IPS-20b (cell line): ENCODE measurements around the gene SNAPC4.

Experiments
- H3K27ac ChIP-seq: one replicate; pipeline ENCODE4 v1.5.1; 2013; ENCODE audit warnings: low read length
- H3K27me3 ChIP-seq: 2 replicates; pipeline ENCODE4 v1.6.1; 2013; ENCODE audit warnings: mild to moderate bottlenecking, low read length, inconsistent platforms; ENCODE audit not compliant: insufficient read depth
- H3K36me3 ChIP-seq: 2 replicates; pipeline ENCODE4 v1.6.1; 2013; ENCODE audit warnings: low read depth, mild to moderate bottlenecking, inconsistent platforms, low read length, moderate library complexity; ENCODE audit not compliant: insufficient read depth
- H3K4me1 ChIP-seq: 2 replicates; pipeline ENCODE4 v1.6.1; 2013; ENCODE audit warnings: mild to moderate bottlenecking, control low read depth, inconsistent platforms, low read length, moderate library complexity; ENCODE audit not compliant: insufficient read depth
- H3K4me3 ChIP-seq: 2 replicates; pipeline ENCODE4 v1.5.1; 2013; ENCODE audit warnings: mild to moderate bottlenecking, low read length, inconsistent platforms
- H3K9ac ChIP-seq: 2 replicates; pipeline ENCODE4 v1.6.1; 2013; ENCODE audit warnings: low read depth, mild to moderate bottlenecking, inconsistent platforms, low read length, moderate library complexity
- H3K9me3 ChIP-seq: 2 replicates; pipeline ENCODE4 v1.6.1; 2013; ENCODE audit warnings: mild to moderate bottlenecking, low read depth, low read length, inconsistent platforms; ENCODE audit not compliant: insufficient read depth

The SNAPC4 gene

DNA sequence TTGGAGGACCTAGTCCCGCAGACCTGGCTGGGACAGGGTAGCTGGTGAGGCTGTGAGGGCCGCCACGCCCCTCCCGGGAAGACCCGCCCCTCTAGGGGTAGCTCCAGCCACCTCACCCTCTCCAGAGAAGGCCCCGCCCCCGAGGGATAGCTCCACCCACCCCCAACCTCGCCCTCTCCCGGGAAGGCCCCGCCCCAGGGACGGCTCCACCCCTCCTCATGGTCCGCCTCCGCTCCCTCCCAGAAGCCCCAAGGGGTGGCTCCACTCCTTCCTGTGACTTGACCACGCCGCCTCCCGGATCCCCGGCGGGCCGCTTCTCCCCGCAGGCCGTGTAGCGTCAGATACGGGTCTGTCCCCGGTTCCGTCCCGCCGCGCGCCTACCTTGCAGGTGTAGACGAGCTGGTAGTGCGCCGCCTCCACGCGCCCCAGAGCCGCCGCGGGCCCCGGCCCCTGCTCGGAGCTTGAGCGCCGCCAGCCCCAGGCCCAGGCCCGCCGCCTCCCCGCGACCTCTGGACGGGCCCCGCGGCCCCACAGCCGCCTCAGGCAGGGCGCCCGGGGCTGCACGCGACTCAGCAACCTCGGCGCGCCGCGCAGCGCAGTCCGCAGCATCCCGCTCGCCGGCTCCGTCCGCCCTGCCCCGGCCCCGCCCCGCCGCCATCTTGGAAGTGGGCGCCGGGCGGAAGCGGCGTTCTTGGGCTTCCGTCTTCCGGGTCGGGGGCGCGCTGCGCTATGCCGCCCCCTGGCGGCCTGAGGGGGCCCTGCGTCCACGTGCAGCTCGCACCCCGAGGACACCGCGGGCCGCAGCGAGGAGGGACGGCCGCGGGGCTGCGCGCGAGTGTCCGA, 36.6 kb downstream of the SNAPC4 start, which contains the start of gene DNLZ:
Gene DNLZ, minus strand, starts transcription at position 639 of the 843 bp plus-strand sequence. Its CDS starts 30 bp downstream, at position 609.
- H3K27me3 ChIP-seq, result no peaks in the 10 kb centered on the region
- no peaks in the 10 kb centered on the region for H3K4me1 ChIP-seq
- no peaks in the 10 kb centered on the region for H3K9me3 ChIP-seq
- H3K9ac ChIP-seq, result peak within 1 kb of the TSS; percentile 73; the same call in 1 of the 2 replicates
- H3K27ac ChIP-seq, result no peak within 1 kb of the TSS
- peak within 1 kb of the TSS; percentile 71 for H3K4me3 ChIP-seq
- peaks cover 6% of the 10 kb centered on the region; the same call in 1 of the 2 replicates for H3K36me3 ChIP-seq

DNA sequence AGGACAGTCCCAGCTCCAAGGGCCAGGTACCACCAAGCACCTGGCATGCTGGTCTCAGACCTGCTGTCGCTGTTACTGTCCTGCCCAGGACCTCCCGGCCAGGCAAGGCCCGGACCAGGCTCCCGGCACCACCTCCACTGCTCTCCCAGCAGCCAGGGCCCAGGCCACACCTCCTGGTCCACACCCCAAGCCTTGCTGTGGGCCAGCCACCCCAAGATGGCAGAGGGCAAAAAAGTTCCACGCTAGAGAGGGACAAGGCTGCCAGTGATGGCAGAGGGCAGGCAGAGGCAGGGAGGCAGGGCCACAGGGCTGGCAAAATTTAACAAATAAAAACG, 37.6 kb downstream of the SNAPC4 start:
- Histone ChIP-seq H3K9ac (no peak overlapping the region), H3K27ac (no peak overlapping the region), H3K27me3 (no peaks in the 10 kb centered on the region), H3K4me3 (peak overlapping the region; percentile 51), H3K9me3 (no peaks in the 10 kb centered on the region), H3K4me1 (no peaks in the 10 kb centered on the region), H3K36me3 (peaks cover 6% of the 10 kb centered on the region; the same call in 1 of the 2 replicates)

DNA sequence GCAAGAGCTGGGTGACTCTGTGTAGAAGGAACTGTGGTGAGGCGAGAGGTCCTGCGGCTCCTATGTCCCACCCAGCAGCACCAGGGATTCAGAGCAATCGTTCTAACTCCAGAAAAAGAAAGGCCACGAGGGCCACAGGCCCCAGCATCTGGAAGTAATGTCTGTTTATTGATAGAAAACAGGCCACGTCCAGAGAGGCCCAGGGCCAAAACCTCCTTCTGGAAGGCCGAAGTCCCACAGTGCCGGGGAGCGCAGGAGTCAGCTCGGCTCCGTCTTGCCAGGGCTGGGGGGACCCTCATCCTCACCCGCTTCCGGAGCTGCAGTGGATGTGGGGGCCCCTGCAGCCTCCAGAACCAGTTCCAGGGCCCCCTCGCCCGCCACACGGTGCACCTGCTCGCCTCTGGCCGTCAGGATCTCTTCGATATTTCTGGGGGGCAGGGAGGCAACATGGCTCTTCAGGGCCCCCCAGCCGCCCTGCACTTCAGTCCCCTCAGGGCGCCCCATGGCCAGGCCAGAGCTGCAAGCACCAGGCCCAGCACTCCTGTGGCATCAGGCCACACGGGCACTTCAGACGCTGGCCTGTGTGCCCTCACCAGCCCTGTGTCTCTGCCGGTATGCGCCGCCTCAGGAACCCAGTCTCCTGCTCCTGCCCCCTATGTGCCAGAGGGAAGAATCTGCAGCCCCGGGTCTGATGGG, 38.1 kb downstream of the SNAPC4 start:
- H3K4me3 ChIP-seq, result no peak overlapping the region
- H3K4me1 ChIP-seq, result no peaks in the 10 kb centered on the region

DNA sequence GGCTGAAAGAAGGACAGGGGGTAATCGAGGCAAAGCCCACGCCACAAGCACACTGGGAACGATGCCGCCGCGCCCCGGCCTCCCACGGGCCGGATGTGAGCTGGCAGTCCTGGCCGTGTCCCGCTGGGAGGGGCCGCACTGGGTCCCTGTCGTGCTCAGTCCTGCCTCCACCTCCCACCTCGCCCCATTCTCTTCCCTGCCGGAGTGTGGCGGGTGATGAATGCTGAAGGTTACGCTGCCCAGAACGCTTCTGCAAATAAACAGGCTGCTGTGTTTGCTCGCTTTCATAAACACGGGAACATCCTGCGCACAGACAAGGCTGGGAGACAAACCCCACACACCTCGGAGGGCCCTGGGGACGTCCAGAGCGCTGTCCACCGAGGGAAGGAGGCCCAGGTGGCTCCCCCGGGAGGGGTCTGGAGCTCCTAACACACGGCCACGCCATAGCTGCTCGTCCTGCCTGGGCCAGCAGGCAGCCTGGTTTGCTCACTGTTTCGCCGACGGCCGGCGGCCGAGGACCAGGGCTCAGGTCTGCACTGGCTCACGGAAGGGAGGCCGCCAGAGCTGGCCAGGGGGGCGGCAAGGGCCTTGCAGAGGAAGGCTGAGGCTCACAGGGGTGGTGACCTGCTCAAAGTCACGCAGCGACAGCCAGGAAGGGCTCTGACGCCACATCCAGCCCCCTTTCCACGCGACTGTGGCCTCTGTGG, 38.8 kb downstream of the SNAPC4 start:
- Histone ChIP-seq H3K36me3 (peaks cover 6% of the 10 kb centered on the region; the same call in 1 of the 2 replicates), H3K27me3 (no peaks in the 10 kb centered on the region), H3K27ac (no peak overlapping the region), H3K4me3 (no peak overlapping the region), H3K4me1 (no peaks in the 10 kb centered on the region), H3K9ac (no peak overlapping the region), H3K9me3 (no peaks in the 10 kb centered on the region)

More for the DNA sequence above, 38.1 kb downstream of the SNAPC4 start:
- peaks cover 6% of the 10 kb centered on the region; the same call in 1 of the 2 replicates for H3K36me3 ChIP-seq
- H3K9ac ChIP-seq, result no peak overlapping the region
- no peaks in the 10 kb centered on the region for H3K9me3 ChIP-seq
- no peak overlapping the region for H3K27ac ChIP-seq
- H3K27me3 ChIP-seq, result no peaks in the 10 kb centered on the region

DNA sequence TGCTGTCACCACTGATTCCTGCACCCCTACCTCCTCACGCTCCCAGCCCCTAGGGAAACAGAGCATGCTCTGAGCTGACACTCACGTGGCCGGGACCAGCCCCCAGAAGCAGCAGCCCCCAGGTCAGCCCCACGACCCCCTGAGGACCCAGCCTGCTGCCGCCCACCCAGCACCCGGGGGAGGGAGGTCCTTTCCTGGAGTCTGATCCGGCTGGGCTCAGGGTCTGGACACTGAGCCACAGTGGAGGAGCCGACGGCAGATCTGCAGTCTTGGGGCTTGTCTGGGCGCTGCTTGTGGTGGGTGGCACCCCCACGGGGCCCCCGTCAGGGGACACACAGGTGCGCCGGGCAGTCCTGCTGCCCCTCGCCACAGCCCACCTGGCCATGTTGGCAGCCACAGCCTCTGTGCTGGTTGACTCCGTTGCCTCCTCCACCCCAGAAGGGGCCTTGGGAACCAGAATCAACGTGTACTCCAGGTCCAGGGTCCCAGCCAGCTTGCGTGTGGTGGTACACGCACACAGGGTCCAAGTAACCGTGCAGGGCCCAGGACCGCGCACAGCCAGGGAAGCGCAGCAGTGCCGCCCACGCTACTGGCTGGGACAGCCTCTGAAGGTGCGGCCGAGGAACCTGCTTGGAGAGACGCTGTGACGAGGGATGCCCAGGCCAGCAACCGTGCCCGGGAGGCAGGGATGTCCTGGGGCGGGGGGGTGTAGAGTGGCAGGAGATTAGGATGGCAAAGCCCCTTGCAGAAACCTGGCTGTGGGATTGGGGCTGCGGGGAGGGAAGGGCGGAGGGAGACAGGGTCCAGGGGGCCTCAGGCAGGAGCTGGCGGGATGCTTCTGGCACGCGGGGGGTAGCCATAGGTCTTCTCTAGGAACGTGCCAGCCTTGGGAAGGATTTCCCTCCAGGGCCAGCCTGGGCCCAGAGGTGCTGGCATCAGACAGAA, 39.9 kb downstream of the SNAPC4 start:
- no peaks in the 10 kb centered on the region for H3K9me3 ChIP-seq
- no peaks in the 10 kb centered on the region for H3K4me1 ChIP-seq
- H3K27ac ChIP-seq, result no peak overlapping the region
- H3K36me3 ChIP-seq, result peaks cover 6% of the 10 kb centered on the region; the same call in 1 of the 2 replicates
- H3K4me3 ChIP-seq, result no peak overlapping the region
- H3K27me3 ChIP-seq, result no peaks in the 10 kb centered on the region
- no peak overlapping the region for H3K9ac ChIP-seq

DNA sequence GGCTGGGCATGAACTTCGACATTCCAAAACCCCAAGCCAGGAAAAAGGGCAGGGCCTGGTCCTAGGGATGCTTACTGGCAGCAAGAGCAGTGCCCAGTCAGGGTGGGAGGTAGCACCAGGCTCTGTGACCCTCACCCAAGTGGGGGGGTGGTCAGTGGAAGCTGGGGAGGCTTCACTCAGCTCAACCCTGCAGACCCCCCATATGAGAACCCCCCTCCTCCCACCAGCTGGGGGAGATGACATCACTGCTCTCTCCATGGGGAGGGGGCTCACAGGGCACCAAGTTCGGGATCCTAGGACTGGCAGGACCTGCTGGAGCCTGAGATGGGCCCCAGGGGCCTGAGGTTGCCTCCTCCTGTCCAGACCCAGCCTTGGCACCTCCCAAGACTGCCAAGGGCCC, 41.1 kb downstream of the SNAPC4 start:
- no peaks in the 10 kb centered on the region for H3K27me3 ChIP-seq

DNA sequence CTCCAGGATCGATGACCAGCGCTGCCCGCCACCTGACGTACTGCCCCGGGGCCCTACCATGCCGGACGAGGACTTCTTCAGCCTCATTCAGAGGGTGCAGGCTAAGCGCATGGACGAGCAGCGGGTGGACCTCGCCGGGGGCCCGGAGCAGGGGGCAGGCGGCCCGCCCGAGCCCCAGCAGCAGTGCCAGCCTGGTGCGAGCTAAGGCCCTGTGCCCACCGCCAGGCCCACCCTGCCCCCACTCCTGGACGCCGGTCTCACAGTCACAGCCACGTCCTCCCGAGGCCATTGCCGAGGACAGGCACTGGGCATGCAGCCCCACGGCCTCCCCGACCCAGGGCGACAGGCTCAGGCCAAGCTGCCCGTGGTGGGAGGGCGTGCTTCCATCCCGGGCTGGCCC, 42.0 kb downstream of the SNAPC4 start:
- Histone ChIP-seq H3K4me1 (no peaks in the 10 kb centered on the region), H3K4me3 (no peak overlapping the region), H3K36me3 (peaks cover 6% of the 10 kb centered on the region; the same call in 1 of the 2 replicates), H3K9me3 (no peaks in the 10 kb centered on the region), H3K27me3 (no peaks in the 10 kb centered on the region), H3K27ac (no peak overlapping the region), H3K9ac (no peak overlapping the region)

More for the DNA sequence above, 41.1 kb downstream of the SNAPC4 start:
- Histone ChIP-seq H3K4me1 (no peaks in the 10 kb centered on the region), H3K4me3 (no peak overlapping the region), H3K9me3 (no peaks in the 10 kb centered on the region), H3K36me3 (peaks cover 6% of the 10 kb centered on the region; the same call in 1 of the 2 replicates), H3K9ac (no peak overlapping the region), H3K27ac (no peak overlapping the region)

DNA sequence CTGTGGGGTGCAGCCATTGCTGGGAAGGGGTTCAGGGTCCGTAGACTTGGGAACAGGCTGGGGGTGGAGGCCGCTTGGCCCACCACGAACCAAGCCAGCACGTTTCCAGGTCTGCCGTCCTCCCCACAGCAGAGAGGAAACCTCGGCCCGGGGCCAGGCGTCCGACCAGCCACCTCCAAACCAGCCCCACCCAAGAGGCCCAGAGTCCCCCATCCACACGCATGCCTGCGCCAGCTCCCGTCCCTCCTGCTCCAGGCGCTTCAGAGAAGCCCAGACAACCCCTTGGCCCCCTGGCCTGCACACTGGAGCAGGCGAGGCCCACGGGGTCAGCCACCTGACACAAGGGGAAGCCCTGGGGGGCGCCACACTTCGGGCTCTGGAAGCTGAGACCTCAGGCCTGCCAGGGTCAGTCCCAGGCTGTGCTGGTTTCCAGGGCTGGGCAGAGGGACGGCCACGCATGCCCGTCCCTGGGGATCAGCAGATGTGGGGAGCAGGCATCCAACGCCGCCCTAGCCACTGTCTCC, 42.7 kb downstream of the SNAPC4 start:
- H3K9me3 ChIP-seq, result no peaks in the 10 kb centered on the region
- H3K4me1 ChIP-seq, result no peaks in the 10 kb centered on the region
- peaks cover 6% of the 10 kb centered on the region; the same call in 1 of the 2 replicates for H3K36me3 ChIP-seq
- no peak overlapping the region for H3K9ac ChIP-seq
- H3K27me3 ChIP-seq, result no peaks in the 10 kb centered on the region
- no peak overlapping the region for H3K4me3 ChIP-seq
- no peak overlapping the region for H3K27ac ChIP-seq

DNA sequence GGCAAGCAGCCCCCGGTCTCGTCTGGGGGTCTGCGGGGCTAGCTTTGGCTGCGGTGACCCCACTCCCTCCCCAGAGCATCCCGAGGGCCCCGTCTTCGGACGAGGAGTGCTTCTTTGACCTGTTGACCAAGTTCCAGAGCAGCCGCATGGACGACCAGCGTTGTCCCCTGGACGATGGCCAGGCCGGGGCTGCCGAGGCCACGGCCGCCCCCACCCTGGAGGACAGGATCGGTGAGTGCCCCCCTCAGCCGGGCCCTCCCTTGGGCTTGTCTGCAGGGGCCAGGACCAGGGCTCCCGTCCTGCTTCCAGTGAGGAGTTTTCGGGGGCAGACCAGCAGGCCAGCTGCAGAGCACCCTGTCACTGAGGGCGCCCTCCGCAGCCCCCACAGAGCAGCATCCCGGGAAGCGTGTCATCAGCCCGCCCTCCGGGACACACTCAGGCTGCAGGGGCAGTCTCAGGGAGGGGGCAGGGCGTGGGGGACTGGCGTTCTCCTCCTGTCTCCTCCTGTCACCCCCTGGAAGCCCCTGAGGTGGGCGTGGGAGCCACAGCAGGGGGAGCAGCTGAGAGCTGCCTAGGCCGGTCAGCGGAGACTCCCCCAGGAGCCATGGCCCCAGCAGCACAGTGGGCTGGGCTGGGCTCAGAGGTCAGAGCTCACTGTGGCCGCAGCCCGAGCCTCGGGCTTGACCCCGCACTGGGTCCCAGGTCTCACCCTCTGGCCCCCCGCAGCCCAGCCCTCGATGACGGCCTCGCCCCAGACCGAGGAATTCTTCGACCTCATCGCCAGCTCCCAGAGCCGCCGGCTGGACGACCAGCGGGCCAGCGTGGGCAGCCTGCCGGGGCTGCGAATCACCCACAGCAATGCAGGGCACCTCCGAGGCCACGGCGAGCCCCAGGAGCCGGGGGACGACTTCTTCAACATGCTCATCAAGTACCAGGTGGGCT, 44.1 kb downstream of the SNAPC4 start:
- no peak overlapping the region for H3K27ac ChIP-seq
- H3K4me1 ChIP-seq, result no peaks in the 10 kb centered on the region
- H3K9ac ChIP-seq, result no peak overlapping the region
- no peaks in the 10 kb centered on the region for H3K36me3 ChIP-seq
- no peaks in the 10 kb centered on the region for H3K27me3 ChIP-seq
- no peak overlapping the region for H3K4me3 ChIP-seq
- H3K9me3 ChIP-seq, result no peaks in the 10 kb centered on the region

DNA sequence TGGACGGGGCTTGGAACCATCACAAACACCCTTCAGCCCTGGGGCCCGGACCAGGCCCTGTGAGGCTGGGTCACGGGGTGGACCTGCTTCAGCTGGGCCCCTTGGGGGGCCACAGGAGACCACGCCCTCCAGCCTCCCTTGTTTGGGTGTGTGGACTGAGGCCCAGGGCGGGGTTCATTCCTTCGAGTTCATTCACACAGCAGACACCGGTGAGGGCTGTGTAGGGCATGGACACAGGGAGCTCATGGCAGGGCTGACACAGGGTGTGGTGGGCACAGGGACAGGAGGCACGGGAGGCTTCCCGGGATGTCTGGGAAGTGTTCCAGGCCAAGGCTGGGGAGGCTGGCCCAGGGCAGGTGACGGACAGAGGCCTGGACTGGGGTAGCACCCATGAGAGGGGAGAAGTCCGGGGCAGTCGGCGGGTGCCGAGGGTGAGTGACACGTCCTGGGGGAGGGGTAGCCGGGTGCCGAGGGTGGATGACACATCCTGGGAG, 45.3 kb downstream of the SNAPC4 start:
- Histone ChIP-seq H3K9ac (no peak overlapping the region), H3K27me3 (no peaks in the 10 kb centered on the region), H3K27ac (no peak overlapping the region), H3K4me1 (no peaks in the 10 kb centered on the region), H3K4me3 (no peak overlapping the region), H3K36me3 (no peaks in the 10 kb centered on the region), H3K9me3 (no peaks in the 10 kb centered on the region)
